NCI-H187 treated with DMSO at 0.1 percent for 48 hours (cell line): Measurements from ENCODE around the gene TEX14.
"Not testable (repeated sequence)": the region's sequence is repeated elsewhere in the genome, so short reads cannot be mapped to it uniquely, and the experiment has no call there.

Experiments used
- DNase-seq: peaks from one replicate; lab custom pipeline; 2025; lab: John Stamatoyannopoulos, UW

TEX14 gene

DNA sequence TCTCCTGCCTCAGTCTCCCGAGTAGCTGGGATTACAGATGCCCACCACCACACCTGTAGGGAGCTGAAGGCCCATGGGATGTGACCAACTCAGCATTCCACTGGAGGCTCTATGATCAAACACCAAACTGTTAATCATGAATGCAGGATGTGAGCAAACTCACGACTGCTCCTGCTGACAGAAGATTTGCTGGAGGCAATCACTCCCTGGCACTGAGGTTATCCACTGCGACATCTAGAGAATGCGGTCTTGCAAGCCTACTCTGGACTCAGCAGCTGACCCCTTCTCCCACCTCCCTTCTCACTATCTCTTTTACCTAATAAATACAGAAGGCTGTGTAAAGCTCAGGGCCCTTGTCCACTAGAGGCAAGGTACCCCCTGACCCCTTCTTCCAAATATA, 4.9 kb downstream of the TEX14 start:
- no peak for DNase-seq

DNA sequence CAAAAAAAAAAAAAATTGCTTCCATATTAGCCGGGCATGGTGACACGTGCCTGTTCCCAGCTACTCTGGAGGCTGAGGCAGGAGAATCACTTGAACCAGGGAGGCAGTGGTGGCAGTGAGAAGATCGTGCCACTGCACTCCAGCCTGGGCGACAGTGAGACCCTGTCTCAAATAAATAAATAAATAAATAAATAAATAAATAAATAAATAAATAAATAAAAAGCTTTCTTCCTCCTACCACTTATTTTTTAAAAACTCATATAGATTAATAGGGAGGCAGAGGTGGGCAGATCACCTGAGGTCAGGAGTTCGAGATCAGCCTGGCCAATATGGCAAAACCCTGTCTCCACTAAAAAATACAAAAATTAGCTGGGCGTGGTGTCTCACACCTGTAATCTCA, 7.4 kb downstream of the TEX14 start:
- DNase-seq, result not testable (repeated sequence)

DNA sequence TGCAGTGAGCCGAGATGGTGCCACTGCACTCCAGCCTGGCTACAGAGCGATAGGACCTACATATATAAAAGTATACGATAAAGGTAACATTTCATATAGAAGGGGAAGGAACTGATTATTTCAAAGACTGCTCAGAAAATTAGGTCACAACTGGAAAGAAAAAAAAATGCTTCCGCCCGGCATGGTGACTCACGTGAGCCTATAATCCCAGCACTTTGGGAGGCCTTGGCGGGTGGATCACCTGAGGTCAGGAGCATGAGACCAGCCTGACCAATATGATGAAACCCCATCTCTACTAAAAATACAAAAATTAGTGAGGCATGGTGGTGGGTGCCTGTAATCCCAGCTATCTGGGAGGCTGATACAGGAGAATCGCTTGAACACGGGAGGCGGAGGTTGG, 7.8 kb downstream of the TEX14 start:
- no peak for DNase-seq

DNA sequence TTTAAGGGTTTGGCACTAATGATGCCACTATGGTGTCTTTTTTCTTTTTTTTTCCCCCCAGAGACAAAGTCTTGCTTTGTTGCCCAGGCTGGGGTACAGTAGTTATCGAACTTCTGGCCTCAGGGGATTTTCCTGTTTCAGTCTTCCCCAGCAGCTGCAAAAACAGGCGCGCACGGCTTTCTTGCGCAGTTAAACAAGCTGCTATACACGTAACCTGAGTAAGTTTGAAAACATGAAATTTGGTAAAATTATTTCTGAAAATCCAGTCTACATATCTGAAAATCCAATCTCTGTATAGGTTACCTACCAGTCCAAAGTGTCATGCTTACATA, 11.8 kb downstream of the TEX14 start:
- no peak for DNase-seq

DNA sequence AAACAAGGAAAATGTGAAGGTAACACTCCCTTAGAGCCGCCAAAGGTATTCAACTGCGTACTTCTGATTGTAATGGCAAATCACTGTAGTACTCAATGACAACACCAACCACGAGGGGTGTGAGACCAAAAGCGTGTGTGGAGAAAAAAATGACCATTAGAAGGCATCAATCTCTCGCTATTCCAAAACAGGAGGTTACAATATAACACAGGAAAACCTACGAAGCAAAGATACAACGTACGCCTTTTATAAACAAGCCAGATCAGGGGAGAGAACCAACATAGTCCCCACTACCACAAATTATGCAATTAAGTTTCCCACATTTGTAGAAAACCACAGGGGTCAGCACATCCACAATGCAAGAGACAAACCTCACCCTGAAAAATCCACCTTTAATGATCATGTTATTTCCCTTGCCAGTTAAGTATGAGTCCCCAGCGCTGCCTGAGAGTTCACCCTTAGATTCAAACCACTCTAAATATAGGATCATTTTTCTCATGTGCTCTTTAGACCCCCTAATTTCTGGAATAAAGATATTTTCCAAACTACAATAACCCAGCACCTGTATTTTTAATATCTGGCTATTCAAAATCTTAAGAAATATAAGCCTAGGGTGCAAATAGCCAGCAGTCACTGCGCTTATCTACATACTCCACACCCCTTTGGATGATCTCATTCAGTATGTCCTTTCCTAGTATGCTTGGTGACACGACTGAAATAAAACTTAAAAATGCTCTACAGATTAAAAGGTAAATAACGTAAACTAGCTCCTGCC, 12.4 kb downstream of the TEX14 start:
- DNase-seq, result no peak

DNA sequence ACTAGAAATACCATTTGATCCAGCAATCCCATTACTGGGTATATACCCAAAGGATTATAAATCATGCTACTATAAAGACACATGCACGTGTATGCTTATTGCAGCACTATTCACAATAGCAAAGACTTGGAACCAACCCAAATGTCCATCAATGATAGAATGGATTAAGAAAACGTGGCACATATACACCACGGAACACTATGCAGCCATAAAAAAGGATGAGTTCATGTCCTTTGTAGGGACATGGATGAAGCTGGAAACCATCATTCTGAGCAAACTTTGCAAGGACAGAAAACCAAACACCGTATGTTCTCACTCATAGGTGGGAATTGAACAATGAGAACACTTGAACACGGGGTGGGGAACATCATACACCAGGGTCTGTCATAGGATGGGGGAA, 13.6 kb downstream of the TEX14 start:
- not testable (repeated sequence) for DNase-seq

DNA sequence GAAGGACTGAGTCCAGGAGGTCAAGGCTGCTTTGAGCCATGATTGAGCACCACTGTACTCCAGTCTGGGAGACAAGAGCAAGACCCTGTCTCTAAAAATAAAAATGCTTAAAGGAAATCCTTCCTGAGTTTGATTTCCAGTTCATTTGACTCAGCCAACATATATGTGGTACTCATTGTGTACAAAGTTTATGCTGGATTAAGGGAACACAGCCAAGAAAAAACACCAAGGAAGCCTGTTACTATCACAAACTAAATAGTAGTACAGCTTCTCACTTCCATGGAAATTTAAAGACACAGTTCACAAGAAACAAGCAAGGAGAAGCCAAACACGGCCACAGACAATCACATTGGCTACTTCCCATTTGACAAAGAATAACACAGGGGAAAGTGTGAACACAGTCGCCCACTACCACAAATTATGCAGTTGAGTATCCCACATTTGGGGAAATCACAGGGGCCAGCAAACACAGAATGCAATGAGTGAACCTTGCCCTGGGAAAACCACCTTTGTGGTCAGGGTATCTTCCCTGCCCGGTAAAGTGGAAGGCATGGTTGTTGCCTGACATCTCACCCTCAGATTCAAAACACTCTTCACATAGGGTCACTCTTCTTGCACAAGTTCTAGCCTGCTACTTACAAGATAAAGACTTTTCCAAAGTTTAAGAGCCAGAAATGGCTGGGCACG, 14.5 kb downstream of the TEX14 start:
- no peak for DNase-seq

DNA sequence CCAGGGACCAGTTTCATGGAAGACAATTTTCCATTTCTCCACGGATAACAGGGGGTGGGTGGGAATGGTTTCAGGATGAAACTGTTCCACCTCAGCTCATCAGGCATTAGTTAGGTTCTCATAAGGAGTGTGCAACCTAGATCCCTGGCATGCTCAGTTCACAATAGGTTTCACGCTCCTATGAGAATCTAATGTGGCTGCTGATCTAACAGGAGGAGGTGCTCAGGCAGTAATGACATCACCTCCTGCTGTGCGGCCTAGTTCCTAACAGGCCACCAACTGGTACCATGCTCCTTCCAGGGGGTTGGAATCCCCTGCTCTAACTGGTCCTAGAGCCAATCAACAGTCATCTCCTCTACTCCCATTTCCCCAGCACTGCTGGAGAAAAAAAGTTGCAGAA, 19.9 kb downstream of the TEX14 start:
- DNase-seq, result no peak

DNA sequence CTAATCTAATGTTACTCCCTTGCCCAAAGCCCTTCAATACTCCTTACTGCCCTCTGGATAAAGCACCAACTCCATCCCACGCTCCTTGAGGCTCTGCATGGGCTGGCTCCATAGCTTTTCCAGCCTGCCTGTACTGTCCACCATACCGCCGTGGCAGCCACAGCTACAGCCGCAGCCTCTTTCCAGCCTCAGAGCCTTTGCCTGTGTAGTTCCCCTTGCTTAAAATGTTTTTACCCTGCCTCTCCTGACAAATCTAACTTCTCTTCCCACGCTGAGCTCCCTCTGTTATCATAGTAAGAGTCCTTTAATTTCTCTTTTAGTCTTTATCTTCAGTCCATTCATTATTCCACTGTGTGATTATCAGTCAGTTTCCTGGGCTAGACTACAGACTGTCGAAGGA, 22.0 kb downstream of the TEX14 start:
- no peak for DNase-seq

DNA sequence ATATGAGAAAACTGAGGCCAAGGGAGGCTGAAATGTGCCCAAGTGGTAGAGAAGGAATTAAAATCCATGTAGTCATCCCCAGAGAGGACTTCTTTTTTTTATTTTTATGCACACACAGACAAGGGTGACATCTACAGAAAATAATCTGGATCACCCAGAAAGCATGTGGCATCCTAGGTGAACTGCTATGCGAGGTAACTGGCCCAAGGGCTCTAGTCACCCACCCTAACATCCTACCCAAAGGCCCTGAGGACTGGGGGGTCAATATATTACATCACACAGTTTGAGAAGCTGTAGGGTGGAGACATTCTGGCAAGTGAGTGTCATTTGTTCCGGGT, 23.3 kb downstream of the TEX14 start:
- no peak for DNase-seq

DNA sequence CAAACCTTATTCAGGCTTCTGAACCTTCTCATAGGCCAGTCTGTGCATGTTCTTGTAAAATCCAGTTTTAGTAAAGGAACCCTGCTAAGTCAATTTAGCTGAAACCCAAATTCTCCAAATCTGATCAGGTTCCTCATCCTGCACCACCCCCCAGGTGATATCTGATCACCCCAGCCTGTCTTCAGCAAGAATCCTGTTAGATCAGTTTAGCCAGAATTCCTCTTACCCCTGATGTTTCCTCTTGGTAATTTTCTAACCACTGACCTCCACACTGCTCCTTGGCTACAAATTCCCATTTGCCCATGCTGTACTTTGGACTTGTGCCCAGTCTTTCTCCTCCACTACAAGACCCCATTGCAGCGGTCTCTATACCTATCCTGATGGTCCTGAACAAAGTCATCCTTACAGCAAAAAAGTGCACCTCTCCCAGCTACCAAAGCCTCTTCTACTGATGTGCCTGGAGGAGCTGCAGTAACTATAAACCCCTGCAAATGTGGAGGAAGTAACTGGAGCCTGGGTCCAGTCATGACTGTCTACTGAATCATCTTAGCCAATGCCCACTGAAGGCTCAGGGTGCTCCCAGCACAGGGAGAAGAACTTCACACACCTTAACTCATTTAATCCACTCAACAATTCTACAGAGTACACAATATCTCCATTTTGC, 23.8 kb downstream of the TEX14 start:
- DNase-seq, result no peak

DNA sequence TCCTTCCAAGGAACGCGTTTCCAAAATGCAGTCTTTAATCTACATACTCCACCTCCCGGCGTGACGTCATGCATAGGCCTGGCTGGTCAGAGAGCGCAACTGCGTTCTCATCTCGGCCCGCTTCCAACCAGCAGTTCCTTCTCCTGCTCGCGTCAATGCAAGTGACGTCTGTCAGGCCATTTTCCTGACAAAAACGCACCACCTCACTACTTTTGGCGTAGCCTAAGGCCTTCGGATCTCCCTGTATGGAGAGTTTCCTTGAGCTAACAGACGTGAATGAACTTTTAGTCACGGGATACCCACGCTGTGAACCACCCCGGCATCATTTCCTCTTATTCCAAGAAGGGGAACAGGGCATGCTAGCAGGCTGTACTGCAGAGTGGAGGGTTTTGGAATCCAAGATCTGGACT, 25.0 kb downstream of the TEX14 start:
- no peak for DNase-seq

DNA sequence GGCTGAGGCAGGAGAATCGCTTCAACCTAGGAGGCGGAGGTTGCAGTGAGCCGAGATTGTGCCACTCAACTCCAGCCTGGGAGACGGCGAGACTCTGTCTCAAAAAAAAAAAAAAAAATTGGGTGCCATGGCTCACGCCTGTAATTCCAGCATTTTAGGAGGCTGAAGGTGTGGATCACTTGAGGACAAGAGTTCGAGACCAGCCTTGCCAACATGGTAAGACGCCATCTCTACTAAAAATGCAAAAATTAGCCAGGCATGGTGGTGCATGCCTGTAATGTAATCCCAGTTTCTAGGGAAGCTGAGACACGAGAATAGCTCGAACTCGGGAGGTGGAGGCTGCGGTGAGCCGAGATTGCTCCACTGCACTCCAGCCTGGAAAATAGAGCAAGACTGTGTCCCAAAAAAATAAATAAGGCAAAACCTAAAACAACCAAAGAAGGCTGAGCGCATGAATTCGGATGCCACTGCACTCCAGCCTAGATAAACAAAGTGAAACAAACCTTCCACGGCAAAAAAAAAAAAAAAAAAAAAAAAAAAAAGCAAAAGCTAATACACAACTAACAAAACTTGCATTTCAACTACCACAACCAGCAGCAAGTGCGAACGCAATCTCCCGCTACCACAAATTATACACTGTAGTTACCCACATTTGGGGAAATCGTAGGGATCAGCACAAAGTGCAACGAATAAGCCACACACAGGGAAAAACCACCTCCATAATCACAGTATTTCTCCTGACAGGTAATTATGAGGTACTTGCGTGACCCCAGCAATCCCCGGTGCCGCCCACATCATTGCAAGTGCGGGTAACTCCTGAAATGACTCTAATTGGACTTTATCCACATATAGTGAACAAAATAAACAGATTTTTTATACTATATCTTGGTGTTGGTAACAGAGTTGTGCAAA, 25.6 kb downstream of the TEX14 start:
- DNase-seq, result no peak

DNA sequence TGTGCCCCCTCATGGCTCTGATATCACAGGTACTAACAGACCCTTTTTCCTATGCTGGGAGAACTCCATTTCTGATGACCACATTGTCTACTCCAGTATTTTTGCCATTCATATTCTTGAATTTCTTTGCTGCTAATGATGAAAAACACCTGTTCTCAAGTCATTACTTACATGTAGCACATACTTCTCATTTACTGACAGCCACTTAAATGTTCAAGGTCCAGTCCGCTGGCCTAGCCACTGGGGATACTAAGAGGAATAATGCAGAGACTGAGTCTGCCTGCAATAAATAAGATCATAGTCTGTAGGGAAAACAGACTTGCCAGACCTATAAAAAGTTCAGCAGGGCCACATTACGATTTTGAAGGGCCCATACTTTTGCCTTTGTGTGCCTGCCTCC, 27.5 kb downstream of the TEX14 start:
- DNase-seq, result no peak

DNA sequence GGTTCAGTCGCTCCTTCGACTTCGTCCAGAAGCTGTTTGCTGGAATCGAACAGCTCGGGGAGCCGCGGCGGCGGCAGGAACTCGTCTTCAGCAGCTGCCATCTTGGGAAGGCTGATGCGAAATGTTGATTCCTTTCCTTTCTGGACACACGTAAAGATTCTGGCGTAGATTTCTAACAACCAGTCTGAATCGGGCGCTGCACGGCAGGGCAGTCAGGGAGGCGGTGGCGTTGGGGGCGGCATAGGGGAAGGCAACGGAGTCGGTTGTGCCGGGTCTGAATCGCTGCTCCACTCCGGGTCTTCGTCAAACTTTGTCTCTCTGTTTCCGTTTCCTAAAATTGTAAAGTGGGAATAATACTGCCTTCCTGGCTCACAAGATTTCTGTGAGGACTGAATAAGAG, 30.3 kb downstream of the TEX14 start:
- DNase-seq, result no peak

DNA sequence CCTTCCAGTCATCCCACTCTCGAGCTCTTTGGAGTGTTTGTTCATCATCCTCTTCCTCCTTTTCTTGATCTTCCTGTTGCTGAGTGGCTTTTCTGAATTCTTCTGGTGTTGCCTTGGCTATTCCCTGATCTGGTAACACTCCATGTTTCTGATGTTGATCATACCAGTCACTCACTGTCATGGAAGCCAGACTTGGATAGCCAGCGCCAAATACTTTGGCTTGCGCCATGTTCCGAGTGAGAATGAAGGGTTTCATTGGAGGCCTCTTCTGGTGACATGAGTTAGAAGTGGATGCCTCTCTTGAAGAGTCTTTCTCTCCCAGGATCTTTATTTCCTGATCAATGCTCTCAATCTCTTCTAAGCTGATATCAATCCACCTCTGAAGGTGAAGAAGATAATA, 31.2 kb downstream of the TEX14 start:
- DNase-seq, result no peak

DNA sequence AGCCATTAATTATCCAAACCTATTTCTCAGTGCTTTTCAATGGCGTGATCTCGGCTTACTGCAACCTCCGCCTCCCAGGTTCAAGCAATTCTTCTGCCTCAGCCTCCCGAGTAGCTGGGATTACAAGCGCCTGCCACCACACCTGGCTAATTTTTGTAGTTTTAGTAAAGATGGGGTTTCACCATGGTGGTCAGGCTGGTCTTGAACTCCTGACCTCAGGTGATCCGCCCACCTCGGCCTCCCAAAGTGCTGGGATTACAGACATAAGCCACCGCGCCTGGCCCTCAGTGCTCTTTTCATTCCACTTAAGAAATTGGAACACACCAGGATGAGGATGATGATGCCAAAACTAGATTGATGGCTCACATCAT, 32.1 kb downstream of the TEX14 start:
- DNase-seq, result not testable (repeated sequence)

DNA sequence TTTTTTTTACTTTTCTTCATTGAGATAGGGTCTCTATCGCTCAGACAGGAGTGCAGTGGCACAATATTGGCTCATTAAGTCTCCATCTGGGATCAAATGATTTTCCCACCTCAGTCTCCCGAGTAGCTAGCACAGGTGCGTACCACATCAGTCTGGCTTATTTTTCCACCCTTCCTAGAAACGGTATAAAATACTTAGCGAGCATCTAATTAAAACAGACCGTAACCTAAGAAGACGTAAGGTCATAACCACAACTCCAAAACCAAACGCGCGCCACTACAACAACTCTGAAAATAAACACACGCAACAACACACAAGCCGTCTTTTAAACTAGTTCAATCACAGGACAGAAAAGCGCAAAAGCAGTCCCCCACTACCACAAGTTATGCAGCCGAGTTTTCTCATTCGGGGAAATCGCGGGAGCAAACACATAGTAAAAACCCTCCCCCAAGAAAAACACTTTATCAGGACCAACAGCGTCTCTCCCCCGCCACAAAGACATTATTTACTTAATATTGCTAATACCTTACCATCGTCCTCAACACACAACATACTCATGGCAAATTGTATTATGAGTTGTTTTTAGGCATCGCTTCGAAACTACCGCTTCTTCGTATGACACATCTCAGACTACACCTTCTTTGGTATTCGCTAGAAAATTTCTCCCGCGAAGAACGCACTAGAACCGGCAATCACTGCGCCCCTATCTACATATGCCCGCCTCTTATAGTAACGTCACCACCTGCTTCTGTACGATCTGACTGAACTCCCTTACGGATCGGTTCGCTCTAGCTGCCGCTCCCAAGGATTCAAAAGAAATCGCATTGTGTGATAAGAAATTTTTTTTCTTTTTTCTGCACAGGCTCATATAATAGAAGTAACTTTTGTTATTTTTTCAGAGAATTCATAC, 32.8 kb downstream of the TEX14 start:
- peak; percentile 63 for DNase-seq

DNA sequence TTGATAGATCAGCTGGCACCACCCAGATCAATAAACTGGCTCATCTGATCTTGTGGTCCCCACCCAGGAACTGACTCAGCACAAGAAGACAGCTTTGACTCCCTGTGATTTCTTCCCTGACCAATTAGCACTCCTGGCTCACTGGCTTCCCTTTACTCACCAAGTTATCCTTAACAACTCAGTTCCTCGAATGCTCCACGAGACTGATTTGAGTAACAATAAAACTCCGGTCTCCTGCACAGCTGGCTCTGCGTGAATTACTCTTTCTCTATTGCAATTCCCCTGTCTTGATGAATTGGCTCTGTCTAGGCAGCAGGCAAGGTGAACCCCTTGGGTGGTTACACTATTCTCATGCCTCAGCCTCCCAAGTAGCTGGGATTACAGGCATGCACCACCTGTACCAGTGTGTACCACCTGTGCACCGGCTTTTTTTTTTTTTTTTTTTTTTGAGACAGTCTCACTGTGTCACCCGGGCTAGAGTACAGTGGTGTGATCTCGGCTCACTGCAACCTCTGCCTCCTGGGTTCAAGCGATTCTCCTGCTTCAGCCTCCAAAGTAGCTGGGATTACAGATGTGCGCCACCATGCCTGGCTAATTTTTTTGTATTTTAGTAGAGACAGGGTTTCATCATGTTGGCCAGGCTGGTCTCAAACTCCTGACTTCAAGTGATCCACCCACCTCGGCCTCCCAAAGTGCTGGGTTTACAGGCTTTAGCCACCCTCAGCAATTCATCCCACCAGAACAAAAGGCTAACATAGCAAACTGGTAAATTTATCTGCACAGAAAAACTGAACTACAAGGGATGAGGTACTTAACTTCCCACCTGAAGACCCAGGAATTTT, 33.7 kb downstream of the TEX14 start:
- DNase-seq, result not testable (repeated sequence)

DNA sequence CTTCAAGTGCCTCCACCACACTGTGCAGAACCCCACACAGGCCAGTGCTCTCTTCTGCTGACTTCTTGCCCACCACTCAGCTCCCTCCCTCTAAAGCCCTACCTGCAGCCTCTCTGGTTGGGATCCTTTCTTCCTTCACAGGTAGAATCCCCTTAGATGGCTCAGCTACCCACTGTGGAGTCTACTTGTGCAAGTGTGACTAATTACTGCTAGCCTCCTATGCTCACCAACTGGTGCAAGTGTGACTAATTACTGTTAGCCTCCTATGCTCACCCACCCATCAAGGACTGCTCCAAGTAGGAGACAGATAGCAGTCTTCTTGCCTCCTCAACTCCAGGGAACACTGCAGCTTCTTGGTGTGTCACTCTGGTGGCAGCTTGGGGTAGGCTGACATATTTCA, 43.6 kb downstream of the TEX14 start:
- DNase-seq, result no peak

DNA sequence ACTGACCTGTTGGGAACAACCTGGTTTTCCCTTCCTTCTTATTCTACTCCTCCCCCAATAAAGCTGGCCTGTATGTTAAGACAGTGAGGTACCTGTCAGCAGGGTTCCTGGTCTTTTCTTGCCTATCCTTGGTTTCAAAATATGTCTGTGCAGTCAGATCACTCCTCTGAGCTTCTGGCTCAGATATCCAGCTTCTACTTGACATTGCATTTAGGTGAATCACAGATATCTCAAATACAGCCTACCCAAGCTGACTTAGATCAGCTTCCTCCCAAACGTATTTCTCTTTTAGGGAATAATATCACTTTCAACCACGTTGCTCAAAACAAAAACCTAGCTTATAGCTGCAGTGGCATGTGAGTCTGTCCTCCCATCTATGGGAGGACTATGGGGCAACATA, 48.7 kb downstream of the TEX14 start:
- no peak for DNase-seq
